Measurements from ENCODE around the gene PDCD4. TPM values are rescaled to one million over a fixed set of nuclear protein-coding genes. Genes with fewer than 3 reads are reported as not detected.

PDCD4 gene
- total and polyA plus RNA-seq, 2 of the 4 experiments (the other 2 are of a cell fraction), result 10.9 to 49.7 TPM

DNA sequence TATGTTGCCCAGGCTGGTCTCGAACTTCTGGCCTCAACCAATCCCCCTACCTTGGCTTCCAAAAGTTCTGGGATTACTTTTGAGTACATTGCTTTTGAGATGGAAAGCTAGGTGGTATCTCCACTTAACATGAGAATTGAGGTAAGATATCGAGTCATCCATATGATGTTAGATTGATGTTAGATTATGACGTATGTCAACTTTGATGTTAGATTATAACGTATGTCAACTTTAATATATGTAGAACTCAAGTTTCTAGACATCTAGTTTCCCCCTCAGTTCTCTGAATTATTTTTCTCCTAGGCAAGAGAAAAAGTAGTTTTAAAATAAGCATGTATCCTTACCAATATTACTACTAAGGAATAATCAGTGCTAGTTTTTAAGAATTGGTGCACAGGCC is 67.7 kb downstream of the PDCD4 start:
- Histone ChIP-seq H4K5ac (ENCODE audit: low read depth, low read length) (no peak overlapping the region), H3K23ac (ENCODE audit: low read depth, low read length) (no peak overlapping the region), H2AFZ (replicated peaks; ENCODE audit: low read length, poor library complexity) (no peak overlapping the region), H3K36me3 (ENCODE audit: control insufficient read depth, insufficient read depth, low read length) (peaks cover 9% of the 10 kb centered on the region), H3K9me1 (ENCODE audit: insufficient read depth, low read length) (0 out of 2 replicates have a peak, but pooled peaks cover 4% of the 10 kb centered on the region), H2BK20ac (ENCODE audit: low read depth, low read length) (no peak overlapping the region), H3K4me2 (ENCODE audit: low read depth, low read length) (no peak overlapping the region), H3K27me3 (ENCODE audit: control insufficient read depth, insufficient read depth, low read length) (no peaks in the 10 kb centered on the region), H2BK120ac (ENCODE audit: low read depth, low read length) (no peak overlapping the region), H3K9ac (ENCODE audit: low read depth, low read length) (no peak overlapping the region), H3K79me1 (ENCODE audit: low read depth in 1 of 2, low read length in 2 of 2) (peaks cover 13 to 53% of the 10 kb centered on the region in 2 experiments), H3K27ac (ENCODE audit: insufficient read depth, low read length) (no peak overlapping the region), H2AK5ac (ENCODE audit: low read depth, low read length) (no peak overlapping the region), H2AK9ac (replicated peaks; ENCODE audit: low read depth, low read length, poor library complexity) (no peak overlapping the region), H3K4ac (ENCODE audit: low read depth, low read length) (no peak overlapping the region), H3K14ac (replicated peaks; ENCODE audit: low read depth, low read length) (no peak overlapping the region), H3K56ac (ENCODE audit: extremely low read depth, insufficient read depth, low read length) (no peak overlapping the region), H3K18ac (ENCODE audit: low read depth, low read length) (no peak overlapping the region), H4K91ac (ENCODE audit: insufficient read depth, low read depth, low read length) (no peak overlapping the region), H3K4me1 (ENCODE audit: control insufficient read depth, insufficient read depth, low read length) (no peaks in the 10 kb centered on the region), H2BK15ac (ENCODE audit: low read depth, low read length) (no peak overlapping the region), H4K20me1 (ENCODE audit: insufficient read depth, low read length) (peaks cover 29% of the 10 kb centered on the region), H2BK5ac (ENCODE audit: low read depth, low read length, poor library complexity, severe bottlenecking) (no peak overlapping the region), H3K4me3 (ENCODE audit: insufficient read depth, low read depth, low read length) (no peak overlapping the region), H4K8ac (ENCODE audit: low read depth in 2 of 2, low read length in 2 of 2) (no peak overlapping the region), H3K9me3 (ENCODE audit: control insufficient read depth, insufficient read depth, low read length) (no peaks in the 10 kb centered on the region)
- ChIA-PET CTCF (interaction anchor here (0.7 kb wide), 1 partner anchor 15 kb away, joined by 4 read pairs; no protein-coding TSS in a partner anchor), POLR2A (ENCODE audit: unreplicated experiment) (no interaction called here)
- intact Hi-C loops (cut with micrococcal nuclease) (no loop called here), dilution Hi-C loops (cut with HindIII; ENCODE audit: low sequenced_read_pairs, unreplicated experiment) (no loop called here), in situ Hi-C loops (cut with MboI; ENCODE audit: low sequenced_read_pairs) (no loop called here)
- WGBS, 2 experiments (ENCODE audit: extremely low coverage in 2 of 2, insufficient read length in 1 of 2), result no CpG with 5 or more reads among the region's 4 CpGs
- TF ChIP-seq POLR2A (IDR thresholded peaks at IDR 0.05; ENCODE audit: low read depth, low read length) (no peak), RCOR1 (IDR thresholded peaks at IDR 0.05; ENCODE audit: insufficient replicate concordance, low read length) (no peak), CEBPB (IDR thresholded peaks at IDR 0.05; ENCODE audit: low read depth, low read length) (no peak), MXI1 (IDR thresholded peaks at IDR 0.05; ENCODE audit: borderline replicate concordance, low read depth, low read length) (no peak), BHLHE40 (IDR thresholded peaks at IDR 0.05; ENCODE audit: low read depth, low read length) (no peak), SMC3 (IDR thresholded peaks at IDR 0.05; ENCODE audit: low read depth, low read length) (no peak), CHD1 (IDR thresholded peaks at IDR 0.05; ENCODE audit: low read depth, low read length) (no peak), RFX5 (IDR thresholded peaks at IDR 0.05; ENCODE audit: low read depth, low read length) (no peak), MAFK (IDR thresholded peaks at IDR 0.05; ENCODE audit: low read depth, low read length) (no peak), NFE2L2 (IDR thresholded peaks at IDR 0.05; ENCODE audit: low read depth, low read length) (no peak), RAD21 (IDR thresholded peaks at IDR 0.05; ENCODE audit: low read length) (no peak), MAZ (IDR thresholded peaks at IDR 0.05; ENCODE audit: borderline replicate concordance, low read depth, low read length) (no peak), FOS (IDR thresholded peaks at IDR 0.05; ENCODE audit: low read depth, low read length) (no peak)
- TF ChIP-seq, protein P1, sequence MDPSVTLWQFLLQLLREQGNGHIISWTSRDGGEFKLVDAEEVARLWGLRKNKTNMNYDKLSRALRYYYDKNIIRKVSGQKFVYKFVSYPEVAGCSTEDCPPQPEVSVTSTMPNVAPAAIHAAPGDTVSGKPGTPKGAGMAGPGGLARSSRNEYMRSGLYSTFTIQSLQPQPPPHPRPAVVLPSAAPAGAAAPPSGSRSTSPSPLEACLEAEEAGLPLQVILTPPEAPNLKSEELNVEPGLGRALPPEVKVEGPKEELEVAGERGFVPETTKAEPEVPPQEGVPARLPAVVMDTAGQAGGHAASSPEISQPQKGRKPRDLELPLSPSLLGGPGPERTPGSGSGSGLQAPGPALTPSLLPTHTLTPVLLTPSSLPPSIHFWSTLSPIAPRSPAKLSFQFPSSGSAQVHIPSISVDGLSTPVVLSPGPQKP (IDR thresholded peaks at IDR 0.05; ENCODE audit: borderline replicate concordance, low read depth, low read length), result no peak
- TF ChIP-seq, protein P2, sequence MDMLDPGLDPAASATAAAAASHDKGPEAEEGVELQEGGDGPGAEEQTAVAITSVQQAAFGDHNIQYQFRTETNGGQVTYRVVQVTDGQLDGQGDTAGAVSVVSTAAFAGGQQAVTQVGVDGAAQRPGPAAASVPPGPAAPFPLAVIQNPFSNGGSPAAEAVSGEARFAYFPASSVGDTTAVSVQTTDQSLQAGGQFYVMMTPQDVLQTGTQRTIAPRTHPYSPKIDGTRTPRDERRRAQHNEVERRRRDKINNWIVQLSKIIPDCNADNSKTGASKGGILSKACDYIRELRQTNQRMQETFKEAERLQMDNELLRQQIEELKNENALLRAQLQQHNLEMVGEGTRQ (IDR thresholded peaks at IDR 0.05; ENCODE audit: low read depth, low read length), result no peak
- TF ChIP-seq, protein P3, sequence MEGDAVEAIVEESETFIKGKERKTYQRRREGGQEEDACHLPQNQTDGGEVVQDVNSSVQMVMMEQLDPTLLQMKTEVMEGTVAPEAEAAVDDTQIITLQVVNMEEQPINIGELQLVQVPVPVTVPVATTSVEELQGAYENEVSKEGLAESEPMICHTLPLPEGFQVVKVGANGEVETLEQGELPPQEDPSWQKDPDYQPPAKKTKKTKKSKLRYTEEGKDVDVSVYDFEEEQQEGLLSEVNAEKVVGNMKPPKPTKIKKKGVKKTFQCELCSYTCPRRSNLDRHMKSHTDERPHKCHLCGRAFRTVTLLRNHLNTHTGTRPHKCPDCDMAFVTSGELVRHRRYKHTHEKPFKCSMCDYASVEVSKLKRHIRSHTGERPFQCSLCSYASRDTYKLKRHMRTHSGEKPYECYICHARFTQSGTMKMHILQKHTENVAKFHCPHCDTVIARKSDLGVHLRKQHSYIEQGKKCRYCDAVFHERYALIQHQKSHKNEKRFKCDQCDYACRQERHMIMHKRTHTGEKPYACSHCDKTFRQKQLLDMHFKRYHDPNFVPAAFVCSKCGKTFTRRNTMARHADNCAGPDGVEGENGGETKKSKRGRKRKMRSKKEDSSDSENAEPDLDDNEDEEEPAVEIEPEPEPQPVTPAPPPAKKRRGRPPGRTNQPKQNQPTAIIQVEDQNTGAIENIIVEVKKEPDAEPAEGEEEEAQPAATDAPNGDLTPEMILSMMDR (conservative IDR thresholded peaks at IDR 0.05; ENCODE audit: low read depth, low read length), result no peak
- ATAC-seq (ENCODE audit: low read depth) (no peak), DNase-seq (no peak)
- no TSS peak for BruUV-seq (replicated peaks)

All from IMR-90 (cell line).